Measurements from ENCODE around the gene PLOD2.

PLOD2 gene

GRCh38 chr3:146131616-146132410 is 29.2 kb downstream of the PLOD2 start:
- Histone ChIP-seq H3K9ac (ENCODE audit: low read length in 5 of 5) (no peak overlapping the region), H3K4me3 (ENCODE audit: low read depth in 1 of 5, low read length in 5 of 5) (no peak overlapping the region), H3K9me3 (ENCODE audit: control insufficient read depth in 5 of 5, low read length in 5 of 5) (no peaks in the 10 kb centered on the region), H3K4me1 (ENCODE audit: control insufficient read depth in 5 of 5, insufficient read depth in 5 of 5, low read length in 5 of 5) (peaks cover 0 to 31% (median 22%) of the 10 kb centered on the region in 5 donors), H3K27me3 (ENCODE audit: control insufficient read depth in 5 of 5, insufficient read depth in 4 of 5, low read length in 5 of 5) (no peaks in the 10 kb centered on the region), H3K27ac (ENCODE audit: low read depth, low read length) (peak overlapping the region; percentile 32), H3K36me3 (ENCODE audit: control insufficient read depth in 5 of 5, insufficient read depth in 5 of 5, low read length in 5 of 5) (peaks cover 0 to 2% (median 0%) of the 10 kb centered on the region in 5 donors)

- no peaks in the 10 kb centered on the region for H3K27me3 ChIP-seq (ENCODE audit: control insufficient read depth in 5 of 5, insufficient read depth in 4 of 5, low read length in 5 of 5)
- H3K27ac ChIP-seq (ENCODE audit: low read depth, low read length) = peak overlapping the region; percentile 32
- H3K36me3 ChIP-seq (ENCODE audit: control insufficient read depth in 5 of 5, insufficient read depth in 5 of 5, low read length in 5 of 5) = peaks cover 0 to 2% (median 0%) of the 10 kb centered on the region in 5 donors
- H3K9me3 ChIP-seq (ENCODE audit: control insufficient read depth in 5 of 5, low read length in 5 of 5) = no peaks in the 10 kb centered on the region
- H3K4me1 ChIP-seq (ENCODE audit: control insufficient read depth in 5 of 5, insufficient read depth in 5 of 5, low read length in 5 of 5) = peaks cover 0 to 31% (median 22%) of the 10 kb centered on the region in 5 donors
- no peak overlapping the region for H3K9ac ChIP-seq (ENCODE audit: low read length in 5 of 5)
- no peak overlapping the region for H3K4me3 ChIP-seq (ENCODE audit: low read depth in 1 of 5, low read length in 5 of 5)
Measured at GRCh38 chr3:146130881-146131371, 30.1 kb downstream of the PLOD2 start.

- no peaks in the 10 kb centered on the region for H3K9me3 ChIP-seq (ENCODE audit: control insufficient read depth in 5 of 5, low read length in 5 of 5)
- H3K9ac ChIP-seq (ENCODE audit: low read length in 5 of 5) = no peak overlapping the region
- peaks cover 0 to 2% (median 0%) of the 10 kb centered on the region in 5 donors for H3K36me3 ChIP-seq (ENCODE audit: control insufficient read depth in 5 of 5, insufficient read depth in 5 of 5, low read length in 5 of 5)
- no peak overlapping the region for H3K4me3 ChIP-seq (ENCODE audit: low read depth in 1 of 5, low read length in 5 of 5)
- H3K27ac ChIP-seq (ENCODE audit: low read depth, low read length) = peak overlapping the region; percentile 65
- H3K27me3 ChIP-seq (ENCODE audit: control insufficient read depth in 5 of 5, insufficient read depth in 4 of 5, low read length in 5 of 5) = no peaks in the 10 kb centered on the region
- H3K4me1 ChIP-seq (ENCODE audit: control insufficient read depth in 5 of 5, insufficient read depth in 5 of 5, low read length in 5 of 5) = peaks cover 0 to 30% (median 22%) of the 10 kb centered on the region in 5 donors
Measured at GRCh38 chr3:146129750-146130149, 31.2 kb downstream of the PLOD2 start.

- peaks cover 0 to 2% (median 0%) of the 10 kb centered on the region in 5 donors for H3K36me3 ChIP-seq (ENCODE audit: control insufficient read depth in 5 of 5, insufficient read depth in 5 of 5, low read length in 5 of 5)
- H3K4me1 ChIP-seq (ENCODE audit: control insufficient read depth in 5 of 5, insufficient read depth in 5 of 5, low read length in 5 of 5) = peaks cover 0 to 24% (median 22%) of the 10 kb centered on the region in 5 donors
- H3K4me3 ChIP-seq (ENCODE audit: low read depth in 1 of 5, low read length in 5 of 5) = no peak overlapping the region
- no peak overlapping the region for H3K9ac ChIP-seq (ENCODE audit: low read length in 5 of 5)
- no peaks in the 10 kb centered on the region for H3K9me3 ChIP-seq (ENCODE audit: control insufficient read depth in 5 of 5, low read length in 5 of 5)
- no peaks in the 10 kb centered on the region for H3K27me3 ChIP-seq (ENCODE audit: control insufficient read depth in 5 of 5, insufficient read depth in 4 of 5, low read length in 5 of 5)
- peak overlapping the region; percentile 65 for H3K27ac ChIP-seq (ENCODE audit: low read depth, low read length)
Measured at GRCh38 chr3:146128939-146129338, 32.0 kb downstream of the PLOD2 start.

- no peaks in the 10 kb centered on the region for H3K9me3 ChIP-seq (ENCODE audit: control insufficient read depth in 5 of 5, low read length in 5 of 5)
- H3K4me1 ChIP-seq (ENCODE audit: control insufficient read depth in 5 of 5, insufficient read depth in 5 of 5, low read length in 5 of 5) = peaks cover 0 to 17% (median 15%) of the 10 kb centered on the region in 5 donors
- H3K4me3 ChIP-seq (ENCODE audit: low read depth in 1 of 5, low read length in 5 of 5) = no peak overlapping the region
- no peaks in the 10 kb centered on the region for H3K27me3 ChIP-seq (ENCODE audit: control insufficient read depth in 5 of 5, insufficient read depth in 4 of 5, low read length in 5 of 5)
- no peak overlapping the region for H3K9ac ChIP-seq (ENCODE audit: low read length in 5 of 5)
- peaks cover 0 to 9% (median 0%) of the 10 kb centered on the region in 5 donors for H3K36me3 ChIP-seq (ENCODE audit: control insufficient read depth in 5 of 5, insufficient read depth in 5 of 5, low read length in 5 of 5)
- peak overlapping the region; percentile 65 for H3K27ac ChIP-seq (ENCODE audit: low read depth, low read length)
Measured at GRCh38 chr3:146128179-146128578, 32.8 kb downstream of the PLOD2 start.

GRCh38 chr3:146125951-146126350 is 35.0 kb downstream of the PLOD2 start:
- H3K27ac ChIP-seq (ENCODE audit: low read depth, low read length) = peak overlapping the region; percentile 86
- peaks cover 2 to 17% (median 4%) of the 10 kb centered on the region in 5 donors for H3K36me3 ChIP-seq (ENCODE audit: control insufficient read depth in 5 of 5, insufficient read depth in 5 of 5, low read length in 5 of 5)
- H3K4me3 ChIP-seq (ENCODE audit: low read depth in 1 of 5, low read length in 5 of 5) = no peak overlapping the region
- H3K9me3 ChIP-seq (ENCODE audit: control insufficient read depth in 5 of 5, low read length in 5 of 5) = no peaks in the 10 kb centered on the region
- no peaks in the 10 kb centered on the region for H3K27me3 ChIP-seq (ENCODE audit: control insufficient read depth in 5 of 5, insufficient read depth in 4 of 5, low read length in 5 of 5)
- H3K4me1 ChIP-seq (ENCODE audit: control insufficient read depth in 5 of 5, insufficient read depth in 5 of 5, low read length in 5 of 5) = peaks cover 0 to 17% (median 15%) of the 10 kb centered on the region in 5 donors
- peak overlapping the region in 1 of 5 donors; percentile 41 for H3K9ac ChIP-seq (ENCODE audit: low read length in 5 of 5)

- Histone ChIP-seq H3K4me3 (ENCODE audit: low read depth in 1 of 5, low read length in 5 of 5) (no peak overlapping the region), H3K27me3 (ENCODE audit: control insufficient read depth in 5 of 5, insufficient read depth in 4 of 5, low read length in 5 of 5) (no peaks in the 10 kb centered on the region), H3K9ac (ENCODE audit: low read length in 5 of 5) (no peak overlapping the region), H3K36me3 (ENCODE audit: control insufficient read depth in 5 of 5, insufficient read depth in 5 of 5, low read length in 5 of 5) (peaks cover 2 to 15% (median 4%) of the 10 kb centered on the region in 5 donors), H3K4me1 (ENCODE audit: control insufficient read depth in 5 of 5, insufficient read depth in 5 of 5, low read length in 5 of 5) (peaks cover 0 to 11% (median 7%) of the 10 kb centered on the region in 5 donors), H3K27ac (ENCODE audit: low read depth, low read length) (peak overlapping the region; percentile 86), H3K9me3 (ENCODE audit: control insufficient read depth in 5 of 5, low read length in 5 of 5) (no peaks in the 10 kb centered on the region)
Measured at GRCh38 chr3:146124126-146124801, 36.7 kb downstream of the PLOD2 start.

GRCh38 chr3:146117406-146118285 is 43.3 kb downstream of the PLOD2 start:
- Histone ChIP-seq H3K9ac (ENCODE audit: low read length in 5 of 5) (no peak overlapping the region), H3K27ac (ENCODE audit: low read depth, low read length) (no peak overlapping the region), H3K9me3 (ENCODE audit: control insufficient read depth in 5 of 5, low read length in 5 of 5) (peaks cover 0 to 7% (median 2%) of the 10 kb centered on the region in 5 donors), H3K4me3 (ENCODE audit: low read depth in 1 of 5, low read length in 5 of 5) (no peak overlapping the region), H3K36me3 (ENCODE audit: control insufficient read depth in 5 of 5, insufficient read depth in 5 of 5, low read length in 5 of 5) (peaks cover 4 to 19% (median 9%) of the 10 kb centered on the region in 5 donors), H3K27me3 (ENCODE audit: control insufficient read depth in 5 of 5, insufficient read depth in 4 of 5, low read length in 5 of 5) (no peaks in the 10 kb centered on the region), H3K4me1 (ENCODE audit: control insufficient read depth in 5 of 5, insufficient read depth in 5 of 5, low read length in 5 of 5) (no peaks in the 10 kb centered on the region)

- Histone ChIP-seq H3K27me3 (ENCODE audit: control insufficient read depth in 5 of 5, insufficient read depth in 4 of 5, low read length in 5 of 5) (no peaks in the 10 kb centered on the region), H3K4me1 (ENCODE audit: control insufficient read depth in 5 of 5, insufficient read depth in 5 of 5, low read length in 5 of 5) (peaks cover 0 to 6% (median 0%) of the 10 kb centered on the region in 5 donors), H3K4me3 (ENCODE audit: low read depth in 1 of 5, low read length in 5 of 5) (no peak overlapping the region), H3K36me3 (ENCODE audit: control insufficient read depth in 5 of 5, insufficient read depth in 5 of 5, low read length in 5 of 5) (peaks cover 0 to 9% (median 5%) of the 10 kb centered on the region in 5 donors), H3K9me3 (ENCODE audit: control insufficient read depth in 5 of 5, low read length in 5 of 5) (peaks cover 0 to 7% (median 2%) of the 10 kb centered on the region in 5 donors), H3K9ac (ENCODE audit: low read length in 5 of 5) (no peak overlapping the region), H3K27ac (ENCODE audit: low read depth, low read length) (no peak overlapping the region)
Measured at GRCh38 chr3:146115619-146116018, 45.4 kb downstream of the PLOD2 start.

Data from subcutaneous abdominal adipose tissue (tissue), 5 donors.